IMR-90 (cell line): ENCODE results near the gene GDPD1. TPM values are rescaled to one million over a fixed set of nuclear protein-coding genes. Genes with fewer than 3 reads are reported as not detected.

Experiments
- ATAC-seq: fragments of 200-7000 bp; cut with Tn5 transposase; 2 replicates; pipeline ENCODE4 v1.9.1; 2020; ENCODE audit warnings: low read depth, mild to moderate bottlenecking, moderate library complexity
- BruUV-seq: library from RNA; stranded (reverse); fragments of 400-500 nt; replicated peaks from 2 replicates; lab custom pipeline; 2021; lab: Mats Ljungman, UMichigan
- CTCF ChIA-PET: fragments of 300-600 bp; formaldehyde crosslinking; extraction: SDS; loops from one replicate; lab custom pipeline; 2021; ENCODE audit warnings: antibody characterized with exemption; lab: Yijun Ruan, JAX
- POLR2A ChIA-PET: fragments of 300-600 bp; sonication (Branson Sonifier 250); formaldehyde crosslinking; loops from one replicate; lab custom pipeline; 2022; ENCODE audit warnings: antibody characterized with exemption; ENCODE audit not compliant: unreplicated experiment; lab: Charles Lee
- DNase-seq: peaks from one replicate; pipeline ENCODE4 v3.0.0; 2013
- H2AFZ ChIP-seq: replicated peaks from 2 replicates; pipeline ENCODE3; 2013; ENCODE audit warnings: low read length, mild to moderate bottlenecking; ENCODE audit not compliant: poor library complexity
- H2AK5ac ChIP-seq: 2 replicates; pipeline ENCODE4 v1.6.1; 2013; ENCODE audit warnings: low read depth, low read length, inconsistent platforms
- H2AK9ac ChIP-seq: replicated peaks from 2 replicates; pipeline ENCODE3; 2013; ENCODE audit warnings: mild to moderate bottlenecking, low read depth, low read length, moderate library complexity; ENCODE audit not compliant: poor library complexity
- H2BK120ac ChIP-seq: 2 replicates; pipeline ENCODE4 v1.6.1; 2013; ENCODE audit warnings: low read depth, low read length, inconsistent platforms
- H2BK15ac ChIP-seq: 3 replicates; pipeline ENCODE4 v1.6.1; 2013; ENCODE audit warnings: low read depth, low read length, inconsistent platforms
- H2BK20ac ChIP-seq: 2 replicates; pipeline ENCODE4 v1.6.1; 2013; ENCODE audit warnings: low read depth, mild to moderate bottlenecking, inconsistent platforms, low read length, moderate library complexity
- H2BK5ac ChIP-seq: 2 replicates; pipeline ENCODE4 v1.6.1; 2013; ENCODE audit warnings: mild to moderate bottlenecking, low read depth, low read length, inconsistent platforms; ENCODE audit not compliant: poor library complexity, severe bottlenecking
- H3K14ac ChIP-seq: replicated peaks from 2 replicates; pipeline ENCODE4 v1.6.1; 2013; ENCODE audit warnings: low read depth, low read length, inconsistent platforms
- H3K18ac ChIP-seq: 2 replicates; pipeline ENCODE4 v1.6.1; 2013; ENCODE audit warnings: low read depth, low read length, control low read depth
- H3K23ac ChIP-seq: 2 replicates; pipeline ENCODE4 v1.6.1; 2013; ENCODE audit warnings: low read depth, low read length, inconsistent platforms
- H3K27ac ChIP-seq: 2 replicates; pipeline ENCODE4 v1.5.1; 2013; ENCODE audit warnings: mild to moderate bottlenecking, control low read depth, low read length; ENCODE audit not compliant: insufficient read depth
- H3K27me3 ChIP-seq: 2 replicates; pipeline ENCODE4 v1.6.1; 2013; ENCODE audit warnings: low read length; ENCODE audit not compliant: control insufficient read depth, insufficient read depth
- H3K36me3 ChIP-seq: 2 replicates; pipeline ENCODE4 v1.6.1; 2013; ENCODE audit warnings: low read length, mixed read lengths; ENCODE audit not compliant: control insufficient read depth, insufficient read depth
- H3K4ac ChIP-seq: 2 replicates; pipeline ENCODE4 v1.6.1; 2013; ENCODE audit warnings: low read depth, low read length, inconsistent platforms
- H3K4me1 ChIP-seq: 2 replicates; pipeline ENCODE4 v1.6.1; 2013; ENCODE audit warnings: low read length, mixed read lengths; ENCODE audit not compliant: control insufficient read depth, insufficient read depth
- H3K4me2 ChIP-seq: 2 replicates; pipeline ENCODE4 v1.6.1; 2013; ENCODE audit warnings: low read depth, mild to moderate bottlenecking, control low read depth, low read length, moderate library complexity
- H3K4me3 ChIP-seq: 2 replicates; pipeline ENCODE4 v1.5.1; 2013; ENCODE audit warnings: low read depth, mild to moderate bottlenecking, control low read depth, low read length, moderate library complexity; ENCODE audit not compliant: insufficient read depth
- H3K56ac ChIP-seq: 2 replicates; pipeline ENCODE4 v1.6.1; 2013; ENCODE audit warnings: low read length, inconsistent platforms; ENCODE audit not compliant: insufficient read depth; ENCODE audit errors: extremely low read depth
- H3K79me1 ChIP-seq, 2 experiments: 2 replicates each; pipeline ENCODE4 v1.6.1; 2013; ENCODE audit warnings: low read length in 2 of 2, inconsistent platforms in 1 of 2, low read depth in 1 of 2
- H3K9ac ChIP-seq: 2 replicates; pipeline ENCODE4 v1.6.1; 2013; ENCODE audit warnings: low read depth, low read length, control low read depth
- H3K9me1 ChIP-seq: 2 replicates; pipeline ENCODE4 v1.6.1; 2013; ENCODE audit warnings: low read length, inconsistent platforms; ENCODE audit not compliant: insufficient read depth
- H3K9me3 ChIP-seq: 2 replicates; pipeline ENCODE4 v1.6.1; 2013; ENCODE audit warnings: low read length; ENCODE audit not compliant: control insufficient read depth, insufficient read depth
- H4K20me1 ChIP-seq: 2 replicates; pipeline ENCODE4 v1.6.1; 2013; ENCODE audit warnings: low read length, inconsistent platforms; ENCODE audit not compliant: insufficient read depth
- H4K5ac ChIP-seq: 2 replicates; pipeline ENCODE4 v1.6.1; 2013; ENCODE audit warnings: mild to moderate bottlenecking, low read depth, low read length, control low read depth
- H4K8ac ChIP-seq, 2 experiments: 2 replicates each; pipeline ENCODE4 v1.6.1; 2013; ENCODE audit warnings: low read depth in 2 of 2, low read length in 2 of 2, control low read depth in 1 of 2, inconsistent platforms in 1 of 2
- H4K91ac ChIP-seq: 2 replicates; pipeline ENCODE4 v1.6.1; 2013; ENCODE audit warnings: low read depth, low read length, inconsistent platforms; ENCODE audit not compliant: insufficient read depth
- MAFK ChIP-seq: IDR thresholded peaks from 2 replicates; pipeline ENCODE4 v1.6.1; 2012; ENCODE audit warnings: low read depth, low read length, improper control_type of control experiment
- RAD21 ChIP-seq: IDR thresholded peaks from 2 replicates; pipeline ENCODE4 v1.6.1; 2012; ENCODE audit warnings: low read length, improper control_type of control experiment
- WGBS, 2 experiments: methylation state at CpG; one replicate each; pipeline versions ENCODE4 v1.1.5 to v1.1.7; 2013; ENCODE audit warnings: missing lambda C conversion rate in 2 of 2; ENCODE audit not compliant: insufficient read length in 1 of 2; ENCODE audit errors: extremely low coverage in 2 of 2; 5-methylcytosine and 5-hydroxymethylcytosine counted together
- dilution Hi-C: fragments of 300-500 bp; cut with HindIII; formaldehyde crosslinking; loops from one replicate; pipeline ENCODE4 v1.14.3; 2018; ENCODE audit warnings: low sequenced_read_pairs; ENCODE audit not compliant: unreplicated experiment
- in situ Hi-C: fragments of 300-500 bp; cut with MboI; formaldehyde crosslinking; loops from 3 replicates; pipeline ENCODE4 v1.14.3; 2019; ENCODE audit warnings: low sequenced_read_pairs, inconsistent platforms, mixed read lengths
- intact Hi-C: fragments of 100-400 bp; cut with micrococcal nuclease; formaldehyde crosslinking; loops from 2 replicates; pipeline ENCODE4 v1.10.0; 2022
- polyA plus RNA-seq, 3 experiments: library from polyadenylated mRNA; depleted of rRNA; stranded (reverse); fragments of >200 nt; gene quantifications; 2 replicates each; pipeline ENCODE4 v1.2.3, GENCODE V29; 2012; ENCODE audit warnings: low replicate concordance in 1 of 3
- total RNA-seq: library from RNA; depleted of rRNA; stranded (reverse); fragments of >200 nt; gene quantifications from 2 replicates; pipeline ENCODE4 v1.2.3, GENCODE V29; 2012

The GDPD1 gene
- total and polyA plus RNA-seq, 2 of the 4 experiments (the other 2 are of a cell fraction) = 0.72 to 0.84 TPM

- H3K9ac ChIP-seq = no peak overlapping the region
- no peak overlapping the region for H3K4me2 ChIP-seq
- no peaks in the 10 kb centered on the region for H3K4me1 ChIP-seq
- H3K56ac ChIP-seq = no peak overlapping the region
- H2BK5ac ChIP-seq = no peak overlapping the region
- no peak overlapping the region for H4K5ac ChIP-seq
- no peak overlapping the region for H2AK5ac ChIP-seq
- no peak overlapping the region for H2BK15ac ChIP-seq
- H2BK120ac ChIP-seq = no peak overlapping the region
- no peak for ATAC-seq
- no TSS peak for BruUV-seq
- DNase-seq = no peak
- intact Hi-C loops (no loop called here), dilution Hi-C loops (no loop called here), in situ Hi-C loops (no loop called here)
- no peak overlapping the region for H2AK9ac ChIP-seq
- no peaks in the 10 kb centered on the region for H3K9me1 ChIP-seq
- H3K4ac ChIP-seq = no peak overlapping the region
- H4K8ac ChIP-seq = no peak overlapping the region
- ChIA-PET POLR2A (no interaction called here), CTCF (interaction anchor here (0.6 to 0.7 kb wide), 3 partner anchors 87 to 1310 kb away, joined by 3 to 6 read pairs (median 4); no protein-coding TSS in a partner anchor)
- no peak overlapping the region for H3K14ac ChIP-seq
- no peak overlapping the region for H2AFZ ChIP-seq
- TF ChIP-seq RAD21 (no peak), MAFK (no peak)
- WGBS, 2 experiments = no CpG with 5 or more reads among the region's 4 CpGs
- H4K91ac ChIP-seq = no peak overlapping the region
- H3K4me3 ChIP-seq = no peak overlapping the region
- H4K20me1 ChIP-seq = no peaks in the 10 kb centered on the region
- no peaks in the 10 kb centered on the region for H3K79me1 ChIP-seq
- H3K23ac ChIP-seq = no peak overlapping the region
- no peak overlapping the region for H3K27ac ChIP-seq
- no peaks in the 10 kb centered on the region for H3K36me3 ChIP-seq
- no peak overlapping the region for H2BK20ac ChIP-seq
- H3K9me3 ChIP-seq = no peaks in the 10 kb centered on the region
- H3K18ac ChIP-seq = no peak overlapping the region
- no peaks in the 10 kb centered on the region for H3K27me3 ChIP-seq
Measured at GRCh38 chr17:59266745-59267144, 46.4 kb downstream of the GDPD1 start.
